Hepatocyte (in vitro differentiated cells): ENCODE data around the gene MAP1LC3A. TPM values are rescaled to one million over a fixed set of nuclear protein-coding genes. Genes with fewer than 3 reads are reported as not detected.

Experiments
- DNase-seq: peaks from one replicate; pipeline ENCODE4 v3.0.0-alpha.2; 2016; ENCODE audit warnings: low spot score
- H2AFZ ChIP-seq: fragments of 200-600 bp; sonication (generic); 2 replicates; pipeline ENCODE4 v1.6.0; 2016; ENCODE audit warnings: antibody characterized with exemption, mild to moderate bottlenecking
- H3K27ac ChIP-seq: fragments of 200-600 bp; sonication (generic); 2 replicates; pipeline ENCODE4 v1.5.1; 2016; ENCODE audit warnings: mild to moderate bottlenecking
- H3K27me3 ChIP-seq: fragments of 200-600 bp; sonication (generic); 2 replicates; pipeline ENCODE4 v1.6.1; 2016
- H3K36me3 ChIP-seq: fragments of 200-600 bp; sonication (generic); replicated peaks from 2 replicates; pipeline ENCODE4 v1.5.1; 2016; ENCODE audit warnings: low read depth; ENCODE audit not compliant: insufficient read depth
- H3K4me1 ChIP-seq: fragments of 200-600 bp; sonication (generic); 2 replicates; pipeline ENCODE4 v1.5.1; 2016; ENCODE audit warnings: mild to moderate bottlenecking, moderate library complexity; ENCODE audit not compliant: insufficient read depth
- H3K4me2 ChIP-seq: fragments of 200-600 bp; sonication (generic); 2 replicates; pipeline ENCODE4 v1.6.0; 2016
- H3K4me3 ChIP-seq: fragments of 200-600 bp; sonication (generic); 2 replicates; pipeline ENCODE4 v1.5.1; 2016; ENCODE audit warnings: mild to moderate bottlenecking
- H3K79me2 ChIP-seq: fragments of 200-600 bp; sonication (generic); 2 replicates; pipeline ENCODE4 v1.6.0; 2017; ENCODE audit warnings: mild to moderate bottlenecking
- H3K9me2 ChIP-seq: fragments of 200-600 bp; sonication (generic); replicated peaks from 2 replicates; pipeline ENCODE4 v1.6.0; 2017; ENCODE audit warnings: mild to moderate bottlenecking; ENCODE audit not compliant: insufficient read depth
- H3K9me3 ChIP-seq: fragments of 200-600 bp; sonication (generic); 2 replicates; pipeline ENCODE4 v1.5.1; 2016; ENCODE audit warnings: low read depth, mild to moderate bottlenecking
- H4K20me1 ChIP-seq: fragments of 200-600 bp; sonication (generic); 2 replicates; pipeline ENCODE4 v1.6.0; 2016; ENCODE audit warnings: mild to moderate bottlenecking; ENCODE audit not compliant: insufficient read depth, poor library complexity, severe bottlenecking
- CTCF ChIP-seq: fragments of 200-600 bp; sonication (generic); IDR thresholded peaks from 2 replicates; pipeline ENCODE4 v1.5.1; 2016; ENCODE audit warnings: antibody characterized with exemption, mild to moderate bottlenecking; ENCODE audit not compliant: poor library complexity
- EZH2 ChIP-seq: fragments of 200-600 bp; sonication (generic); IDR thresholded peaks from 2 replicates; pipeline ENCODE4 v1.6.1; 2016; ENCODE audit warnings: antibody characterized with exemption, mild to moderate bottlenecking, borderline replicate concordance
- EZH2phosphoT487 ChIP-seq: fragments of 200-600 bp; sonication (generic); IDR thresholded peaks from one replicate; pipeline ENCODE4 v1.6.1; 2018; ENCODE audit warnings: antibody characterized with exemption, mild to moderate bottlenecking, low read depth, moderate library complexity; ENCODE audit not compliant: unreplicated experiment, severe bottlenecking
- WGBS: methylation state at CpG from one replicate; pipeline ENCODE4 v1.1.6; 2016; ENCODE audit warnings: low lambda C conversion rate; ENCODE audit errors: missing lambda C conversion rate; 5-methylcytosine and 5-hydroxymethylcytosine counted together
- polyA plus RNA-seq: library from polyadenylated mRNA; unstranded; fragments of >200 nt; fragmentation: Nextera tagmentation; extraction: Ambion mirVana; gene quantifications from 2 replicates; pipeline ENCODE4 v1.2.1, GENCODE V29; 2016
- total RNA-seq: library from RNA; depleted of rRNA; stranded (reverse); fragments of >200 nt; gene quantifications from 2 replicates; pipeline ENCODE4 v1.2.3, GENCODE V29; 2014

The MAP1LC3A gene
- total and polyA plus RNA-seq, 2 experiments from 2014 or later: 28.1 to 81.8 TPM

GRCh38 chr20:34562641-34563040 lies 4.1 kb downstream of the MAP1LC3A start:
- Histone ChIP-seq H3K9me3 (no peaks in the 10 kb centered on the region), H3K27me3 (no peaks in the 10 kb centered on the region), H3K4me2 (no peak overlapping the region), H3K4me1 (peaks cover 5% of the 10 kb centered on the region), H3K9me2 (no peaks in the 10 kb centered on the region), H2AFZ (no peak overlapping the region), H3K36me3 (no peaks in the 10 kb centered on the region), H3K4me3 (no peak overlapping the region), H3K27ac (no peak overlapping the region), H4K20me1 (no peaks in the 10 kb centered on the region), H3K79me2 (no peaks in the 10 kb centered on the region)
- TF ChIP-seq EZH2 (no peak), CTCF (peak; percentile 27)
- DNase-seq: no peak
- WGBS: 68% methylated on average over 5 of the region's 5 CpGs

- Histone ChIP-seq H3K9me3 (no peaks in the 10 kb centered on the region), H4K20me1 (no peaks in the 10 kb centered on the region), H3K4me2 (no peak overlapping the region), H3K27ac (no peak overlapping the region), H2AFZ (no peak overlapping the region), H3K9me2 (no peaks in the 10 kb centered on the region), H3K4me1 (no peaks in the 10 kb centered on the region), H3K27me3 (no peaks in the 10 kb centered on the region), H3K4me3 (no peak overlapping the region), H3K79me2 (no peaks in the 10 kb centered on the region), H3K36me3 (no peaks in the 10 kb centered on the region)
- 90% methylated on average over 7 of the region's 7 CpGs for WGBS
- no peak for DNase-seq
- TF ChIP-seq EZH2: no peak
Measured at GRCh38 chr20:34564833-34565232, 6.3 kb downstream of the MAP1LC3A start.

DNA sequence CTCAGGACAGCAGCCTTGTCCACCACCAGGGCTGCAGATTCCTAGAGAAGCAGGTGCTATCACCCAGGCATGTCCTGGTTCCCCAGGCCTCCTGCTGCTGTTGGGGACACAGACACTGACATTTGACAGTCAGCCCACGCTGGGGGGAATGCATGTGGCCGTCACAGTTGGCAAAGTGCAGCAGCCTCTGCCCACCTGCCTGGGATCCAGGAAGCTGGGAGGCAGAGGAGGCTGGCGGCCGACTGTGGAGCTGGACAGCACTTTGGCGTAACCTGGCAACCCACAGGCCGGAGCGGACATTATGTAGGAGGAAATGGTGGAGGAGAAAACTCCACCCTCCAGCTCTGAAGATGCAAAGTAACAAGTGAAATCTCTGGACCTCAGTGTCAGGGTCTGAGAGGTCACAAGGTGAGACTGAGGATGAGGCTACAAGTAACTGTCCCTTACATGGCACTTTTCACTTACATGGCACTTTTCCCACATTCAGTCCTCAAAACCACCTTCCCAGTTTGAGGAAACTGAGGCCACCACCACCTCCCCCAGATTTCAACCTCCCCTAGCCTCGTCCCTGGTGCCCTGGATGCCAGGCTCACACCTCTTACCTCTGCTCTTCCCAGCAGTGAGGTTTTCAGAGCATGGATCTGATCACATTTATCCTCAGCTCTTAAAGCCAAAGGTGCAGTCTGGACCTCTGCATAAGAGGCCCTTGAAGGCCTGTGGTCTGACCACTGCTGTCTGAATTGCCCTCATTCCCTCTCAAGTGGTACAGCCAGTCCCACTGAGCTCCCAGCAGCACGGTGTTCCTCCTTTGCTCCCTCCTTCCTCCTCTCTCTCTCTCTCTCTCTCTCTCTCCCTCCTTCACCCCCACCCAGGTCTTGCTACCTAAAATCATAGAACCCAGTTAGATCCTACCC lies 8.7 kb downstream of the MAP1LC3A start:
- Histone ChIP-seq H4K20me1 (no peaks in the 10 kb centered on the region), H3K27me3 (no peaks in the 10 kb centered on the region), H3K36me3 (no peaks in the 10 kb centered on the region), H2AFZ (no peak overlapping the region), H3K9me3 (no peaks in the 10 kb centered on the region), H3K27ac (no peak overlapping the region), H3K4me2 (no peak overlapping the region), H3K4me1 (no peaks in the 10 kb centered on the region), H3K9me2 (no peaks in the 10 kb centered on the region), H3K4me3 (no peak overlapping the region), H3K79me2 (no peaks in the 10 kb centered on the region)
- WGBS: 92% methylated on average over 9 of the region's 9 CpGs
- DNase-seq: no peak
- TF ChIP-seq EZH2phosphoT487 (no peak), CTCF (no peak), EZH2 (no peak)

- no peak for DNase-seq
- Histone ChIP-seq H3K9me2 (no peaks in the 10 kb centered on the region), H3K27me3 (no peaks in the 10 kb centered on the region), H3K9me3 (no peaks in the 10 kb centered on the region), H3K4me2 (no peak overlapping the region), H4K20me1 (no peaks in the 10 kb centered on the region), H3K27ac (no peak overlapping the region), H3K4me3 (no peak overlapping the region), H3K79me2 (no peaks in the 10 kb centered on the region), H2AFZ (no peak overlapping the region), H3K4me1 (no peaks in the 10 kb centered on the region), H3K36me3 (no peaks in the 10 kb centered on the region)
- WGBS: 84% methylated on average over 15 of the region's 15 CpGs
- TF ChIP-seq CTCF (no peak), EZH2 (no peak), EZH2phosphoT487 (no peak)
Measured at GRCh38 chr20:34567892-34568865, 9.7 kb downstream of the MAP1LC3A start.
